GM12891 (cell line): ENCODE results near the gene EPHA2.
"Not testable (repeated sequence)": the region's sequence is repeated elsewhere in the genome, so short reads cannot be mapped to it uniquely, and the experiment has no call there.

Experiments used
- DNase-seq: peaks from one replicate; pipeline ENCODE4 v3.0.0; 2011; ENCODE audit warnings: low spot score; ENCODE audit not compliant: insufficient read length
- FAIRE-seq: peaks from 2 replicates; lab custom pipeline; 2011; peaks lifted over from hg19 to GRCh38; lab: Jason Lieb, UNC
- PAX5 ChIP-seq: IDR thresholded peaks from 2 replicates; pipeline ENCODE4 v1.6.1; 2011; ENCODE audit warnings: low read length, moderate library complexity, mild to moderate bottlenecking; ENCODE audit not compliant: insufficient read depth, severe bottlenecking
- POLR2A ChIP-seq: IDR thresholded peaks from 2 replicates; pipeline ENCODE4 v1.6.1; 2011; ENCODE audit warnings: low read depth, low read length, control low read depth
- POLR2AphosphoS5 ChIP-seq: IDR thresholded peaks from 2 replicates; pipeline ENCODE4 v1.6.1; 2011; ENCODE audit warnings: low read depth, low read length, control low read depth
- POU2F2 ChIP-seq: IDR thresholded peaks from 2 replicates; pipeline ENCODE4 v1.6.1; 2011; ENCODE audit warnings: low read depth, mild to moderate bottlenecking, control low read depth, low read length, moderate library complexity
- SPI1 ChIP-seq: IDR thresholded peaks from 2 replicates; pipeline ENCODE4 v1.6.1; 2011; ENCODE audit warnings: low read depth, low read length, control low read depth
- TAF1 ChIP-seq: IDR thresholded peaks from 2 replicates; pipeline ENCODE4 v1.6.1; 2011; ENCODE audit warnings: low read depth, low read length, control low read depth

EPHA2 gene

GRCh38 chr1:16196874-16197273, 41.0 kb upstream of the EPHA2 start:
- FAIRE-seq (no peak), DNase-seq (no peak)
- TF ChIP-seq POLR2A (no peak), POLR2AphosphoS5 (no peak), PAX5 (no peak), POU2F2 (no peak), SPI1 (no peak), TAF1 (no peak)

GRCh38 chr1:16196139-16196538, 40.3 kb upstream of the EPHA2 start:
- DNase-seq, FAIRE-seq: not testable (repeated sequence)

DNA sequence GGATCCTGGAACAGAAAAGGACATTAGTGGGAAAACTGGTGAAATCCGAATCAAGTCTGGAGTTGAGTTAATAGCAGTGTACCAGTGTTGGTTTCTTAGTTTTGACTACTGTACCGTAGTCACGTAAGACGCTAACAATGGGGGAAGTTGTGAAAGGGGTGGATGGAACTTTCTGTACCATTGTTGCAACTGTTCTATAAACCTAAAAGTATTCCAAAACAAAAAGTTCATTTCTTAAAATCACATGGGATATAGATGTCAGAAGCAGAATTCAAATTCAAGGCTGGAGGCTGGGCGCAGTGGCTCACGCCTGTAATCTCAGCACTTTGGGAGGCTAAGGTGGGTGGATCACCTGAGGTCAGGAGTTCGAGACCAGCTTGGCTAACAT, 39.6 kb upstream of the EPHA2 start:
- TF ChIP-seq TAF1, result no peak
- no peak for TF ChIP-seq SPI1
- no peak for TF ChIP-seq POLR2AphosphoS5
- TF ChIP-seq POU2F2, result no peak
- no peak for TF ChIP-seq PAX5
- no peak for TF ChIP-seq POLR2A
- DNase-seq (no peak), FAIRE-seq (no peak)

- no peak for TF ChIP-seq POU2F2
- no peak for TF ChIP-seq PAX5
- TF ChIP-seq TAF1, result no peak
- TF ChIP-seq SPI1, result no peak
- TF ChIP-seq POLR2AphosphoS5, result no peak
- no peak for TF ChIP-seq POLR2A
- no peak for DNase-seq
- no peak for FAIRE-seq
These were observed 36.2 kb upstream of the EPHA2 start for GRCh38 chr1:16191916-16192546.

- TF ChIP-seq POU2F2 (no peak), TAF1 (no peak), SPI1 (no peak), POLR2AphosphoS5 (no peak), POLR2A (no peak), PAX5 (no peak)
- FAIRE-seq, result no peak
- DNase-seq, result no peak
These were observed 35.4 kb upstream of the EPHA2 start for GRCh38 chr1:16191309-16191708.

DNA sequence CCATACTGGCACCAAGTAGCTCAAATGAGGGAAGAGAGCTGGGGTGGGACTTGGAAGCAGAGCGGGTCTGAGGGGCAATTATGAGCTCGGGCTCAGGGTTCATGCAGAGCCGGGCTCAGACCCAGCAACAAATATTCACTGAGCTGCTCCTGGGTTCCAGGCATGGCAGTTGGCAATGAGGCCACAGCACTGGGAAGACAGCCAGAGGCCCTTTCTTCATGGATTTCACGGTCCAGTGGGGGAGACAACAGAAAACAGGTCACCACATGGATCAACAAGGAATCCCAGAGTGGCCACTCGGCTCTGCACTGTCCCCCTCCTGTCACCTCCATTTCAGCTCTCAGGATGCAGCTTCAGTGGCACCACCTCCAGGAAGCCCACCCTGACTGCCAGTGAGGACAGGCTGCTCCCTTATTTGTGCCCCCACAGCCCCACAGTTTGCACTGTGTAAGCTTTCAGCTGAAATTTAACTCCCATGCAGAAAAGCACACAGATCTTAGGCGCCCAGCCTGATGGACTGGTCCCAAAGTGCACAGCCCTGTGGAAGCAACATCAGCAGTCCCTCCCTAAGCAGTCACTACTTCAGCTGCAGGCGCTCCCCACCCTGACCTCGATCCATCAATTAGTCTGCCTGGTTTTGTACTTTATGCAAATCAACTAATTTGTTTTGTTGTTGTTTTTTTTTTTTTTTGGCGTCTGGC, 34.2 kb upstream of the EPHA2 start:
- no peak for FAIRE-seq
- no peak for DNase-seq
- TF ChIP-seq PAX5 (no peak), POLR2A (no peak), POLR2AphosphoS5 (no peak), TAF1 (no peak), SPI1 (no peak), POU2F2 (no peak)

- TF ChIP-seq POLR2AphosphoS5, result no peak
- FAIRE-seq (no peak), DNase-seq (no peak)
These were observed 33.1 kb upstream of the EPHA2 start for GRCh38 chr1:16189003-16189402.

DNA sequence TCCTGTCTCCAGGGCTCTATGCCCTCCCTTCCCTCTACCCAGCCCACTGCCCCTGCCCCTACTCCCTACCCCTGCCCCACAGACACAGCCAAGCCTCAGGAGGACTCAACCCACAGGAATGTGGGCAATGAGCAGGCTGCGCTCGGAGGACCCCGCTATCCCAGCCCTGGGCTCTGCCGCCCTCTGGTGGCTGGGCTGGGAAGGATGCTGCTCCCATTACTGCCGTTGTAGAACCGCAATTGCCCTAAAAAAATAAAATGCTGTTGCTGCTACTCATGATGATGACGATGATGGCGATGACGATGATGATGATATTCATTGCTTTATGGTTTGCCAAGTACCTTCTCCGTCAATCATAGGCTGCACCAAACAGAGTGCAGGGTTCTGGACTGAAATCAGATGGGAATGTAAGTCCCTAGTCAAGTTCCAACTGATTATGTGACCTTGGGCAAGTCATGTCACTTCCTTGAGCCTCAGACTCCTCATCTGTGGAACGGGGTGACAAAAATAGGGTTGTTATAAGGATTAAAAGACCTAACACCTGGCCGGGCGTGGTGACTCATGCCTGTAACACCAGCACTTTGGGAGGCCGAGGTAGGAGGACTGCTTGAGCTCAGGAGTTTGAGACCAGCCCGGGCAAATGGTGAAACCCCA, 32.0 kb upstream of the EPHA2 start:
- TF ChIP-seq TAF1 (no peak), POU2F2 (no peak)
- peak; percentile 95 for FAIRE-seq
- DNase-seq, result peak; percentile 84

- FAIRE-seq (no peak), DNase-seq (no peak)
- no peak for TF ChIP-seq SPI1
- no peak for TF ChIP-seq POU2F2
- TF ChIP-seq PAX5, result no peak
- no peak for TF ChIP-seq POLR2A
- TF ChIP-seq TAF1, result no peak
- TF ChIP-seq POLR2AphosphoS5, result no peak
These were observed 30.9 kb upstream of the EPHA2 start for GRCh38 chr1:16186655-16187235.

DNA sequence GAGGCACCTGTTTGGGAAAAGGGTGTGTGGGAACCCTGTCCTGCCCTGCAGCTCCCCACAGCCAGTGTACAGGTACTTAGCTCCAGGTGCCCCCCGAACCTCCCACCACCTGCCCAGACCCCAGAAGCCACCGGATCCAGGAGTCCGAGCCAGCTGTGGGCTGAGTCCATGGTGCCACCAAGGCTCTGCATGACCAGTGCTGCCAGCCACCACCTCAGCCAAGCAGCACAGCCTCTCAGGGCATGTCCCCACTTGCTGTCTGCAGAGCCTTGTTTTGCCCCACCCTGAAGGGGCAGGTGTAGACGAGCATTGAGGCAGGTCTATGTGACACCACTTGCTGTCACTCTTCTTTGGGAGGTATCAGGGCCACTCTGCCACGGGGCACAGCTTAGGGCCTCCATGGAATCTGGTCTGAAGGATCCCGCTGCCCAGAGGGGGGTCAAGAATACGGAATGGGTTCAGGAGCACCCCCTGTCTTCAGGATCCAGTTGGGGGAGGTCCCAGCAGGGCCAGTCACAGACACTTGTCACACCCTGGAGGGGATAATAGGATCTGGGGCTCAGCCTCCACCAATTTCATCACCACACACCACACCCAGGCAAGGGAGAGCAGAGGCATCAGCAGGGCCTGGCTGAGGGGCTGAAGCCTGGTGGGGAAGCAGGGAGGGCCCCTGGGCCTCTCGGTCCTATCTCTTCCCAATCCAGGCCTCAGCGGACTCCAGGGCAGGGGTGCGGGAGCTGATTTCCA, 28.9 kb upstream of the EPHA2 start:
- no peak for FAIRE-seq

More for the DNA sequence above, 28.9 kb upstream of the EPHA2 start:
- TF ChIP-seq SPI1 (no peak), PAX5 (no peak), POLR2A (no peak), POU2F2 (no peak), POLR2AphosphoS5 (no peak), TAF1 (no peak)
- DNase-seq, result no peak
